Upper lobe of right lung (tissue), 1 donor: ENCODE results near the gene SOX13. TPM values are rescaled to one million over a fixed set of nuclear protein-coding genes. Genes with fewer than 3 reads are reported as not detected.

ENCODE experiments used
- ATAC-seq: fragments of 200-7000 bp; cut with Tn5 transposase; one replicate; pipeline ENCODE4 v1.9.1; 2020; ENCODE audit warnings: mild to moderate bottlenecking, moderate library complexity
- DNase-seq: peaks from one replicate; pipeline ENCODE4 v3.0.0-alpha.2; 2020
- H3K27ac ChIP-seq: fragments of 200-600 bp; one replicate; pipeline ENCODE4 v1.8.0; 2022
- H3K27me3 ChIP-seq: fragments of 200-600 bp; one replicate; pipeline ENCODE4 v1.8.0; 2022; ENCODE audit warnings: mild to moderate bottlenecking
- H3K36me3 ChIP-seq: fragments of 200-600 bp; one replicate; pipeline ENCODE4 v1.8.0; 2022
- H3K4me1 ChIP-seq: fragments of 200-600 bp; one replicate; pipeline ENCODE4 v1.8.0; 2022
- H3K4me3 ChIP-seq: fragments of 200-600 bp; one replicate; pipeline ENCODE4 v1.8.0; 2022; ENCODE audit warnings: mild to moderate bottlenecking
- H3K9me3 ChIP-seq: fragments of 200-600 bp; one replicate; pipeline ENCODE4 v1.8.0; 2022
- CTCF ChIP-seq: fragments of 200-600 bp; IDR thresholded peaks from one replicate; pipeline ENCODE4 v1.8.0; 2022; ENCODE audit warnings: antibody characterized with exemption
- intact Hi-C: fragments of 100-400 bp; cut with DNase I; formaldehyde crosslinking; loops from one replicate; pipeline ENCODE4 v1.11.0; 2022
- total RNA-seq: library from RNA; stranded (reverse); fragmentation: NEBNext Ultra II Directional; extraction: Animal tissue kit (Norgen Biotek cat#: 25700); gene quantifications from one replicate; pipeline ENCODE4 v1.2.1, GENCODE V29; 2021
- donor health status: DM: no; HTN: yes; CAD: no; lungs with severe emphysema.

The SOX13 gene
- total RNA-seq, 1 donor from 2014 or later = 76.3 TPM

- Histone ChIP-seq H3K36me3 (no peaks in the 10 kb centered on the region), H3K9me3 (no peaks in the 10 kb centered on the region), H3K27ac (no peak overlapping the region), H3K4me1 (no peaks in the 10 kb centered on the region), H3K27me3 (no peaks in the 10 kb centered on the region), H3K4me3 (no peak overlapping the region)
- TF ChIP-seq CTCF = no peak
- intact Hi-C loops = no loop called here
- DNase-seq (no peak), ATAC-seq (no peak)
These were observed 103.1 kb downstream of the SOX13 start for GRCh38 chr1:204176049-204176448.

- H3K27me3 ChIP-seq = no peaks in the 10 kb centered on the region
- no peaks in the 10 kb centered on the region for H3K4me1 ChIP-seq
- H3K27ac ChIP-seq = no peak overlapping the region
- no peak for DNase-seq
- no peak overlapping the region for H3K4me3 ChIP-seq
- intact Hi-C loops = no loop called here
- no peaks in the 10 kb centered on the region for H3K36me3 ChIP-seq
- ATAC-seq = no peak
- H3K9me3 ChIP-seq = no peaks in the 10 kb centered on the region
- no peak for TF ChIP-seq CTCF
These were observed 104.2 kb downstream of the SOX13 start for GRCh38 chr1:204177133-204177532.

Other genes starting within 250 kb of the SOX13 start
- gene SNRPE, start 211.5 kb upstream of the SOX13 start, total RNA-seq = 58.0 TPM
- 3.6 TPM for gene ETNK2, start 78.9 kb downstream of the SOX13 start, total RNA-seq
- gene REN, start 93.2 kb downstream of the SOX13 start, total RNA-seq = 0.81 TPM
- gene KISS1, start 123.4 kb downstream of the SOX13 start, total RNA-seq = 2.9 TPM
- gene GOLT1A, start 140.9 kb downstream of the SOX13 start, total RNA-seq = 22.4 TPM